HepG2 (cell line): ENCODE data around the gene HYLS1. TPM values are rescaled to one million over a fixed set of nuclear protein-coding genes. Genes with fewer than 3 reads are reported as not detected.

Experiments
- ARNTL ChIP-seq: sonication (generic); formaldehyde crosslinking; IDR thresholded peaks from 2 replicates; pipeline ENCODE4 v1.4.0; 2020; ENCODE audit warnings: mild to moderate bottlenecking, missing genetic modification reagents
- BATF2 ChIP-seq: sonication (generic); formaldehyde crosslinking; IDR thresholded peaks from 2 replicates; pipeline ENCODE4 v1.8.0; 2022; ENCODE audit warnings: mild to moderate bottlenecking, missing genetic modification reagents, moderate library complexity
- CENPBD1 ChIP-seq: sonication (generic); formaldehyde crosslinking; IDR thresholded peaks from 2 replicates; pipeline ENCODE4 v1.8.0; 2022; ENCODE audit warnings: missing genetic modification reagents, low read depth, mild to moderate bottlenecking, borderline replicate concordance
- EEA1 ChIP-seq: sonication (generic); formaldehyde crosslinking; IDR thresholded peaks from 2 replicates; pipeline ENCODE4 v1.5.1; 2020; ENCODE audit warnings: mild to moderate bottlenecking, missing genetic modification reagents, borderline replicate concordance
- ELF3 ChIP-seq: IDR thresholded peaks from 2 replicates; pipeline ENCODE4 v1.6.1; 2016; ENCODE audit warnings: missing genetic modification reagents, missing compliant biosample characterization
- HES4 ChIP-seq: sonication (generic); formaldehyde crosslinking; IDR thresholded peaks from 2 replicates; pipeline ENCODE4 v1.9.0; 2021; ENCODE audit warnings: mild to moderate bottlenecking, missing genetic modification reagents, borderline replicate concordance
- KDM1A ChIP-seq: IDR thresholded peaks from 2 replicates; pipeline ENCODE4 v1.6.1; 2016; ENCODE audit warnings: missing compliant biosample characterization
- MEIS1 ChIP-seq: sonication (generic); formaldehyde crosslinking; IDR thresholded peaks from 2 replicates; pipeline ENCODE4 v1.9.0; 2021; ENCODE audit warnings: mild to moderate bottlenecking, missing genetic modification reagents, moderate library complexity, borderline replicate concordance
- STAG1 ChIP-seq: sonication (generic); formaldehyde crosslinking; IDR thresholded peaks from 2 replicates; pipeline ENCODE4 v1.4.0; 2020; ENCODE audit warnings: missing genetic modification reagents
- TFDP2 ChIP-seq: sonication (generic); formaldehyde crosslinking; IDR thresholded peaks from 2 replicates; pipeline ENCODE4 v1.4.0; 2020; ENCODE audit warnings: missing genetic modification reagents
- YY1 ChIP-seq: IDR thresholded peaks from 2 replicates; pipeline ENCODE4 v1.6.1; 2011; ENCODE audit warnings: low read length, low read depth, moderate library complexity, mild to moderate bottlenecking; ENCODE audit not compliant: insufficient read depth, insufficient replicate concordance
- ZNF281 ChIP-seq: sonication (generic); formaldehyde crosslinking; IDR thresholded peaks from 2 replicates; pipeline ENCODE4 v1.4.0; 2020; ENCODE audit warnings: missing genetic modification reagents, borderline replicate concordance
- ZNF691 ChIP-seq: sonication (generic); formaldehyde crosslinking; IDR thresholded peaks from 2 replicates; pipeline ENCODE4 v1.4.0; 2020; ENCODE audit warnings: missing genetic modification reagents, low read depth, mild to moderate bottlenecking, borderline replicate concordance
- ZNF709 ChIP-seq: sonication (generic); formaldehyde crosslinking; IDR thresholded peaks from 2 replicates; pipeline ENCODE4 v1.5.0; 2020; ENCODE audit warnings: mild to moderate bottlenecking, missing genetic modification reagents
- ZNF746 ChIP-seq: sonication (generic); formaldehyde crosslinking; IDR thresholded peaks from 2 replicates; pipeline ENCODE4 v1.8.0; 2022; ENCODE audit warnings: mild to moderate bottlenecking, missing genetic modification reagents
- polyA plus RNA-seq, 8 experiments: library from polyadenylated mRNA; depleted of rRNA in 3 of 8; stranded (reverse) in 7 of 8; unstranded in 1 of 8; fragments of >200 nt; fragmentation: Illumina TruSeq in 4 of 8; extraction: Trizol in 4 of 8; gene quantifications; 2 replicates each; pipeline versions ENCODE4 v1.2.1 to v1.2.3, GENCODE V29; 2011 to 2016; ENCODE audit warnings: low read depth in 4 of 8, missing spikeins in 1 of 8, mixed read lengths in 1 of 8; ENCODE audit not compliant: insufficient read depth in 1 of 8
- total RNA-seq, 5 experiments: library from RNA; depleted of rRNA; stranded (reverse); fragments of >200 nt; fragmentation: Illumina TruSeq; extraction: Trizol; gene quantifications; 2 replicates each; pipeline ENCODE4 v1.2.3, GENCODE V29; 2016; ENCODE audit warnings: low read depth in 1 of 5

The HYLS1 gene
- total and polyA plus RNA-seq, 2 of the 13 experiments (the other 11 are each of a cell fraction or from before 2014, with no cell fraction given), result 1.3 to 3.8 TPM

- TF ChIP-seq MEIS1 (no peak), ELF3 (CRISPR knock-in tag) (peak; percentile 33; the same call in 1 of the 2 replicates), HES4 (no peak), ZNF746 (CRISPR knock-in tag) (no peak), ZNF281 (CRISPR knock-in tag) (no peak), TFDP2 (no peak), STAG1 (CRISPR knock-in tag) (peak; percentile 95), ZNF691 (CRISPR knock-in tag) (no peak), EEA1 (CRISPR knock-in tag) (no peak), ZNF709 (CRISPR knock-in tag) (no peak), KDM1A (no peak), BATF2 (no peak), YY1 (no peak), ARNTL (CRISPR knock-in tag) (no peak), CENPBD1 (CRISPR knock-in tag) (no peak)
- TF ChIP-seq, all 625 proteins: peak for 17
Observed at GRCh38 chr11:125923012-125923579, 35.6 kb downstream of the HYLS1 start (continued).
